Sciatic nerve (tissue), 2 donors: Measurements from ENCODE around the gene TMEM132C. TPM values are rescaled to one million over a fixed set of nuclear protein-coding genes. Genes with fewer than 3 reads are reported as not detected.
A peak's percentile ranks its signal among the peaks of the same experiment; 100 is the strongest.

ENCODE experiments used
- ATAC-seq: fragments of 200-7000 bp; cut with Tn5 transposase; one replicate; pipeline ENCODE4 v1.9.1; 2020; ENCODE audit warnings: mild to moderate bottlenecking, moderate library complexity
- DNase-seq: peaks from one replicate; pipeline ENCODE4 v3.0.0-alpha.2; 2020; ENCODE audit warnings: low spot score
- intact Hi-C: fragments of 100-400 bp; cut with DNase I; formaldehyde crosslinking; loops from one replicate; pipeline ENCODE4 v1.14.2; 2022
- microRNA-seq: library from miRNA; unstranded; fragments of <30 nt; microRNA quantifications from one replicate; pipeline ENCODE4 v1.2.0, GENCODE V29; 2020
- total RNA-seq: library from RNA; stranded (reverse); fragmentation: NEBNext Ultra II Directional; extraction: Animal tissue kit (Norgen Biotek cat#: 25700); gene quantifications from one replicate; pipeline ENCODE4 v1.2.1, GENCODE V29; 2021
- donor health status: DM: no; HTN: no; CAD: no.
- donor health status: DM: no; HTN: no; CAD: no.

TMEM132C gene
- total RNA-seq, 1 donor from 2014 or later, result 13.5 TPM

- DNase-seq (no peak), ATAC-seq (no peak)
- intact Hi-C loops, result no loop called here
These were observed 487.3 kb downstream of the TMEM132C start for GRCh38 chr12:128754275-128754674.

DNA sequence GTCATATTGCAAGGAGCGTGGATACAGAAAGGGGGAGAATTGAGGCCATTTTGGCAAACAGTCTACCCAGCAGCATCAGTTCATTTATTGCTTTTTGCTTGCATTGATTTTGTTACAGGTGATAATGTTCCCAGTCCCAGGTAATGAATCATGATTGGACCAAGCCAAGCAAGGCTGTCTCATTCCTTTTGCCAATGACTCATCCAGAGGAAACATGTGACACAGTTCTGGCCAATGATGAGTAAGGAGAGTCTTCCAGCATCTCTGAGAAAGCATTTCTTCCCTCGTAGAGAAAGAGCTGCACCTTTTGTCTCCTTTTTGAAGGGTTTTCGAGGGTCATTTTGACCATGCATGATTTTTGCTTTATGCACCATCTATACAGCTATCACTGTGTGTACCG lies 488.6 kb downstream of the TMEM132C start:
- ATAC-seq (no peak), DNase-seq (no peak)
- intact Hi-C loops, result no loop called here

Small RNAs within 50 kb of the gene (microRNA-seq; reads per million reads assigned to microRNA genes)
- 6.2 reads per million, percentile 14 among the genes with 10 or more reads in this experiment for gene MIR3612
- not detected for gene MIR4419B
